RWPE2 (cell line): ENCODE measurements around the gene SLC9C1.

Experiments used
- ATAC-seq: fragments of 200-7000 bp; cut with Tn5 transposase; 3 replicates; pipeline ENCODE4 v1.9.1; 2021; ENCODE audit warnings: low read depth
- DNase-seq: peaks from one replicate; pipeline ENCODE4 v3.0.0-alpha.2; 2020; ENCODE audit warnings: low spot score
- H3K27ac ChIP-seq: fragments of 450-650 bp; 2 replicates; pipeline ENCODE4 v1.5.1; 2017; ENCODE audit warnings: mild to moderate bottlenecking; ENCODE audit not compliant: poor library complexity, severe bottlenecking
- H3K27me3 ChIP-seq: fragments of 250-450 bp; sonication (Bioruptor Pico); 2 replicates; pipeline ENCODE4 v1.5.1; 2021; ENCODE audit warnings: mild to moderate bottlenecking, moderate library complexity; ENCODE audit not compliant: insufficient read depth, poor library complexity, severe bottlenecking
- H3K36me3 ChIP-seq: fragments of 250-450 bp; sonication (Bioruptor Pico); 2 replicates; pipeline ENCODE4 v1.5.1; 2020; ENCODE audit warnings: low read depth, mild to moderate bottlenecking, moderate library complexity
- H3K4me1 ChIP-seq: fragments of 250-450 bp; sonication (Bioruptor Pico); 2 replicates; pipeline ENCODE4 v1.5.1; 2021; ENCODE audit warnings: mild to moderate bottlenecking, moderate library complexity; ENCODE audit not compliant: insufficient read depth, poor library complexity, severe bottlenecking
- H3K4me3 ChIP-seq: fragments of 250-450 bp; sonication (Bioruptor Pico); 2 replicates; pipeline ENCODE4 v1.5.1; 2021; ENCODE audit warnings: mild to moderate bottlenecking, moderate library complexity; ENCODE audit not compliant: severe bottlenecking
- H3K9me3 ChIP-seq: fragments of 250-450 bp; sonication (Bioruptor Pico); 2 replicates; pipeline ENCODE4 v1.5.1; 2021; ENCODE audit warnings: mild to moderate bottlenecking, moderate library complexity; ENCODE audit not compliant: severe bottlenecking
- TF ChIP-seq, protein P1 (sequence below): fragments of 450-650 bp; IDR thresholded peaks from one replicate; pipeline ENCODE4 v1.5.1; 2017; ENCODE audit warnings: mild to moderate bottlenecking, moderate library complexity; ENCODE audit not compliant: poor library complexity, severe bottlenecking

Gene SLC9C1

DNA sequence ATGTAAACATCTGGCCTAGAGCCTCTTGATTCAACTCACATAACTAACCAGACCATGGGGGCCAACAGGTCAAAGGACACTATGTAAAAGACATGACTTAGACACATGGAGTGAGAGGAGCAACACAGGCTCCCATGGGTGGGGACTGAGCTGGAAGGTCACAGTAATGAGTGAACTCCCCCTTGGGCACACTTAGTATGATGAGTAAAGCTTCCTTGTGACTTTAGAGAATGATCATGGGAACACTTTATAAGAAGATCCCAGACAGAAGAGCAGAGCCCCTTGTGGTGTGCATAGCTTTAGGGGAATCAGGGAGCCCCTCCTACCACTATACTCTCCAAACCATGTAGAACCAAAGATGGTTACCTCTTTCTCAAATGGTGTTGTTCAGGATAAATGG lies 171.1 kb downstream of the SLC9C1 start:
- no peak for ATAC-seq
- Histone ChIP-seq H3K27ac (no peak overlapping the region), H3K9me3 (no peaks in the 10 kb centered on the region)

DNA sequence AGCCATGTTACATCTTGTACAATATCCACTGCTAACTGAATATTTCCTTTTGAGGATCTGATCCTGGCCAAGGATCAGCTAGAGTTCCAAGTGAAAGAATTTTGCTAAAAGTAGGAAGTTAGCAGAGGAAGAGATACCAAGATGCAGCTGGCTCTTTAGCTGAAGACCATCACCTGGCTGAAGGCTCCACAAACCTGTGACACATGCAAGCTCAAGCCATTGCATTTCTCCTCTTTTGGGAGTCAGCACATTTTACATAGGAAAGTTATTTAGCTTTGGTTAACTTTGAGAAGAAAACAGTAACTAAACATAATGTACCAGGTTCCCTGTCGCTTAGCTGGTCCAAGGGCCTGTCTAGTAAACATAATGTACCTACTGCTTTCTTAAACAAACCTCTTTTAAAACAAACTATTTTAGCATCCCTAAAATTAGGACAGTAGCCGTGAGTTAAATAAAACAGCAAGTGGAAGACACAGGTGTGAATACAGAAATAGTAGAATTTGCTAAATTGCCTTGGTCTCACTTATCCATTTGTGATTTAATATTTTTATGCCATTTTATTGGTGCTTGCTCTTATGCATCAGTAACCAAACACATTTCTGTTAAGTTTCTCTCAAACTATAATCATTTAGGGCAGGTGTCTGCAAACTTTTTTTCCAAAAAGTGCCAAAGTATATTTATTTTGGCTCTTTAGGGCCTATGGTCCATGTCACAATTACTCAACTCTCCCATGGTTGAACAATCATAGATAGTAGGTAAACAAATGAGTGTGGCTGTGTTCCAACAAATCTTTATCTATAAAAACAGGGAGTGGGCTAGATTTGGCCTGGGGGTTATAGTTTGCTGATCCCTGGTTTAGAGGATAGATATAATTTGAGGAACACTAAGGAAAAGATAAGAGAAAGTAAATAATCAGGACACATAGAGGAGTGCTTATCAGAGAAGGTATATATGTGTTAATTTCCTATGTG lies 172.2 kb downstream of the SLC9C1 start:
- TF ChIP-seq, protein P1, sequence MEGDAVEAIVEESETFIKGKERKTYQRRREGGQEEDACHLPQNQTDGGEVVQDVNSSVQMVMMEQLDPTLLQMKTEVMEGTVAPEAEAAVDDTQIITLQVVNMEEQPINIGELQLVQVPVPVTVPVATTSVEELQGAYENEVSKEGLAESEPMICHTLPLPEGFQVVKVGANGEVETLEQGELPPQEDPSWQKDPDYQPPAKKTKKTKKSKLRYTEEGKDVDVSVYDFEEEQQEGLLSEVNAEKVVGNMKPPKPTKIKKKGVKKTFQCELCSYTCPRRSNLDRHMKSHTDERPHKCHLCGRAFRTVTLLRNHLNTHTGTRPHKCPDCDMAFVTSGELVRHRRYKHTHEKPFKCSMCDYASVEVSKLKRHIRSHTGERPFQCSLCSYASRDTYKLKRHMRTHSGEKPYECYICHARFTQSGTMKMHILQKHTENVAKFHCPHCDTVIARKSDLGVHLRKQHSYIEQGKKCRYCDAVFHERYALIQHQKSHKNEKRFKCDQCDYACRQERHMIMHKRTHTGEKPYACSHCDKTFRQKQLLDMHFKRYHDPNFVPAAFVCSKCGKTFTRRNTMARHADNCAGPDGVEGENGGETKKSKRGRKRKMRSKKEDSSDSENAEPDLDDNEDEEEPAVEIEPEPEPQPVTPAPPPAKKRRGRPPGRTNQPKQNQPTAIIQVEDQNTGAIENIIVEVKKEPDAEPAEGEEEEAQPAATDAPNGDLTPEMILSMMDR: no peak
- DNase-seq: no peak
- ATAC-seq: no peak
- H3K4me3 ChIP-seq: no peak overlapping the region
- no peaks in the 10 kb centered on the region for H3K27me3 ChIP-seq
- H3K27ac ChIP-seq: no peak overlapping the region
- H3K4me1 ChIP-seq: no peaks in the 10 kb centered on the region
- no peaks in the 10 kb centered on the region for H3K9me3 ChIP-seq
- H3K36me3 ChIP-seq: peaks cover 21% of the 10 kb centered on the region

More for the DNA sequence above, 171.1 kb downstream of the SLC9C1 start:
- Histone ChIP-seq H3K36me3 (peaks cover 13% of the 10 kb centered on the region; the same call in 1 of the 2 replicates), H3K4me1 (no peaks in the 10 kb centered on the region), H3K4me3 (no peak overlapping the region), H3K27me3 (no peaks in the 10 kb centered on the region)
- DNase-seq: no peak
- TF ChIP-seq, protein P1: no peak

DNA sequence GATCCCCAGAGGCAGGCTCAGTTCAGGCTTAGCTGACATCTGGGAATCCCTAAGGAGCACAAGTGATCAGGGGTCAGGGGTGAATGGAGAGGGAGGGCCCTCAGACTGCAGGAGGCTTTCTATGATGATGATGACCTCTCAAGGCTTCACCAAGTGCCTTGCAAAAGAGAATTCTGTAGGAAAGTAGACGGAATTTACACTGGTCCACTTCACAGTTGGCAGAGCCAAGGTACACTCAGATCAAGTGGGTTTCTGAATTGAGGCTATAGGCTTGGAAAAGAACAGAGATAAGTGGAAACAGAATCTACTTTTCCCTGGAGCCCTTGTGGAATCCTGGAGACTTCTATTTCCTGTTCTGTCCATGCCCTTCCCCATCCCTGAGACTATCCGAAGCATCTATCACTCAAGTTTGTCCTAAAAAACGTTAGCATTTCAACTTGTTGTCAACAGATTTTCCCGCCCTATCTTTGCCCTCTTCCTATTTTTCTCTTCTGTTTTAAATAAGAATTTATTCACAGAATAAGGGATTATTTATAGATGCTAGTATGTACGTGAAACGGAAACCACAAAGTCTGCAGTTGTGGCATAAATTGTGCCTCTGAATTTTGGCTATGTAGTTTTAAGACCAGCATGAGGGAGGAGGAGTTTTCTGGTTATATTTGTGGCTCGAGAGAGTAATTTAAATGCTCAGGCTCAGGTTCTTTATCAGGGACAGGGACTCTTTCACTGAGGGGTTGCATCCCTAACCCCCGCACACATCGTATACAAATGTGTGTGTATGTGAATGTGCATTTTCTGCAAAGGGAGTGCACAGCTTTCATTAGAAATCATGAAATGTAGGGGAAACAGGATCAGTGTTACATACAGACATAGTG lies 173.8 kb downstream of the SLC9C1 start:
- Histone ChIP-seq H3K4me1 (no peaks in the 10 kb centered on the region), H3K4me3 (no peak overlapping the region), H3K36me3 (peaks cover 29% of the 10 kb centered on the region), H3K27ac (no peak overlapping the region), H3K9me3 (no peaks in the 10 kb centered on the region), H3K27me3 (no peaks in the 10 kb centered on the region)
- ATAC-seq (no peak), DNase-seq (no peak)
- TF ChIP-seq, protein P1: no peak

DNA sequence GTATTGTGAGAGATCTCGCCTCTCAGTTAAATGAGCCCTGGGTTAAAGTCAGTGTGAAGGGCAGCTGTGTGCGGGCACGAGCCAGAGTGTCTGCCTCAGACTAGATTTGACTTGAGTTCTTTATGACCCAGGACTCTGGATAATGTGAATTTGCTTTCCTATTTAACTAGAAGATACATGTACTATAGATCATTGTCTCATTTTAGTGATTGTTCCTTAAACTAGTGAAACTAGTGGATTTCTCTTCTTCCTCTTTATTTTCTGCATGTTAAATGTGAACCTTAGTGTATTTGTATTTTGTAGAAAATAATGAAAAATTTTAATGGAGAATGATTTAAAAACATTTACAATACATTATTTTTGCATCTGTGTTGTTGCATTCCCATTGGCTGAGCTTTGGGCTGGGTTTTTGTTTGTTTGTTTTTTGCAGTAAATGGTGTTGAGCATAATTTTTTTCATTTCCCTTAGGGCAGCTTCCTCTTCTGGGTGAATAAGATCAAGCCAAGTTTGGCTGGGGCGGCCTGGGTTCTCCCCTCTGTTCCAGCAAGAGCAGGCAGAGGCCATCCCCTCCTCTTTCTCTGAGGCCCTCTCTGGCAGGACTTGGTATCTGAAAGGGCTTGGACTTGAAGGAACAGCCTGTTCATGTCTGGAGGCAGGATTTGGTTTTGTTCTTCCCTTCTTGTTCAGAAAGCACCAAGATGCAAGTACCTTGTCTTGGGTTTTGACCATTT lies 176.0 kb downstream of the SLC9C1 start:
- Histone ChIP-seq H3K4me3 (no peak overlapping the region), H3K4me1 (no peaks in the 10 kb centered on the region), H3K36me3 (peaks cover 34% of the 10 kb centered on the region), H3K27me3 (no peaks in the 10 kb centered on the region), H3K27ac (no peak overlapping the region), H3K9me3 (no peaks in the 10 kb centered on the region)
- TF ChIP-seq, protein P1: no peak
- DNase-seq (no peak), ATAC-seq (no peak)
